Body of pancreas (tissue), 4 donors: ENCODE data around the gene MAGI1. TPM values are rescaled to one million over a fixed set of nuclear protein-coding genes. Genes with fewer than 3 reads are reported as not detected.
A peak's percentile ranks its signal among the peaks of the same experiment; 100 is the strongest.

Source experiments
- ATAC-seq: fragments of 150-250 bp; one replicate; pipeline ENCODE4 v1.9.1; 2016
- DNase-seq, 4 donors: peaks; one replicate each; pipeline ENCODE4 v3.0.0-alpha.2; 2019
- H3K27ac ChIP-seq, 4 donors: fragments of 200-600 bp; sonication (generic); 1 replicate in 3 of 4; 2 replicates in 1 of 4; pipeline versions ENCODE4 v1.5.1 to v1.6.1; 2016 to 2019; ENCODE audit warnings: mild to moderate bottlenecking in 1 of 4, mixed read lengths in 1 of 4, moderate library complexity in 1 of 4
- H3K27me3 ChIP-seq, 2 donors: fragments of 200-600 bp; sonication (generic); one replicate each; pipeline ENCODE4 v1.6.0; 2016; ENCODE audit warnings: mild to moderate bottlenecking in 1 of 2
- H3K36me3 ChIP-seq, 2 donors: fragments of 200-600 bp; sonication (generic); replicated peaks in 1 of 2; 2 replicates each; pipeline ENCODE4 v1.5.1; 2016; ENCODE audit warnings: low read depth in 2 of 2; ENCODE audit not compliant: insufficient read depth in 1 of 2
- H3K4me1 ChIP-seq: fragments of 200-600 bp; sonication (generic); one replicate; pipeline ENCODE4 v1.6.0; 2016
- H3K4me3 ChIP-seq, 2 donors: fragments of 200-600 bp; sonication (generic); 1 replicate in 1 of 2; 2 replicates in 1 of 2; pipeline ENCODE4 v1.5.1; 2016 to 2019
- H3K9me3 ChIP-seq, 3 donors: fragments of 200-600 bp; sonication (generic); 1 replicate in 2 of 3; 2 replicates in 1 of 3; pipeline ENCODE4 v1.5.1; 2016
- CTCF ChIP-seq, 7 experiments: fragments of 450-650 bp in 4 of 7; fragments of 200-600 bp in 3 of 7; sonication (generic) in 3 of 7; IDR thresholded peaks; one replicate each; pipeline ENCODE4 v1.5.1; 2016 to 2019; ENCODE audit warnings: antibody characterized with exemption in 7 of 7
- POLR2A ChIP-seq, 3 donors: fragments of 450-650 bp; IDR thresholded peaks; one replicate each; pipeline ENCODE4 v1.6.1; 2016; ENCODE audit warnings: antibody characterized with exemption in 3 of 3, mild to moderate bottlenecking in 2 of 3
- WGBS, 2 donors: methylation state at CpG; one replicate each; pipeline ENCODE4 v1.1.5; 2017; 5-methylcytosine and 5-hydroxymethylcytosine counted together
- intact Hi-C: fragments of 100-400 bp; cut with DNase I; formaldehyde crosslinking; loops from one replicate; pipeline ENCODE4 v1.15.1; 2023
- total RNA-seq, 2 donors: library from RNA; depleted of rRNA; stranded (reverse); fragments of >200 nt; gene quantifications; one replicate each; pipeline ENCODE4 v1.1.0, GENCODE V29; 2016

Gene MAGI1
- total RNA-seq, 2 donors from 2014 or later: 44.2 to 63.6 TPM

DNA sequence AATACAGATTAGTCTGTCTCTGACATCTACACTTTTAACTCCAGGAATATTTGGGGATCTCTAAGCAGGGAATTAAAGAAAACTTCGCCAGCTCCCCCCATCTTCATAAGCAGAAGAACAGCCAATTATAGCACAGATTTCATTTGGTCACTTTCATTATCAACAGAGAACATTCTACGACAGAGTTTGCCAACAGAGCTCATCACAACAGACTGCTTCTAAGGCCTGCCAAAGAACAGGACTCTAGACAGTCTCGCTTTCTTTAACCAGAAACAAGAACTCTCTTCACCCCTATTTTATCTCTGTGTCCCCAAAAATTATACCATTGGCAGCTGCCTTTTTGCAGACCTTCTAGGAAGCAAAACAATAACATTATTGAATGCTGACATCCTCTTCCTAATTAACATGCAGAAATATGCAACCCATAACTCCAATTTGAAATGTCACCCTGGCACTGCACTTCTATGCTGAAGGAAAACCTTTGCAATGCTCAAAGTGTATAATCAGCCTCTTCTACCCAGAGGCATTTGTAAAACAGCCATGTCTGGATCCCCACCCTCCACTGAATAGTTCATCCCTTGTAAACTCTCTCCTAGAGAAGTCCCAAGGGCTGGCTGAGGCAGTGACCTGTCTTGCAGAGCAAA, 552.8 kb downstream of the MAGI1 start:
- intact Hi-C loops: no loop called here
- WGBS, 2 donors: 64 to 65% methylated on average over 3 of the region's 3 CpGs
- H3K27me3 ChIP-seq: no peaks in the 10 kb centered on the region
- H3K4me1 ChIP-seq: peaks cover 41% of the 10 kb centered on the region
- no peak for TF ChIP-seq POLR2A (IDR thresholded peaks at IDR 0.05)
- no peak for TF ChIP-seq CTCF (IDR thresholded peaks at IDR 0.05)
- no peaks in the 10 kb centered on the region for H3K36me3 ChIP-seq
- H3K9me3 ChIP-seq: no peaks in the 10 kb centered on the region
- no peak overlapping the region for H3K4me3 ChIP-seq
- DNase-seq: no peak
- ATAC-seq: no peak
- H3K27ac ChIP-seq: no peak overlapping the region

DNA sequence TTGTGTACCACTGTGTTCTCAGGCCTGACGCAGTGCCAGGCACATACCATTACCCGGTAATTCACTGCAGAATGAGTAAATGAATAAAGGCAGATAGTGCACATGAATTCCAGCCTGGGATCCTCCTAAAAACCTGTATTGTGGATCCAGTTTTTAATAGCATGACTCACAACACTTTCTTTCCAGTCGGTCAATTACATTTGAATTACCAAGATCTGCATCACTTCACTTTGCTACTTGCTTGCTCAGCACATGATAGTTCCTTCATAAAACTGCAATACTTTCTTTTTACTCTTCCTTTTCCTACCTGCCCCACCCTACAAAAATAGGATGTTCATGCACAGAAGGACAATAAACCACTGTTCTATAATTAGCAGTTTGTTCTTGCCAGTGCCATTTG, 553.8 kb downstream of the MAGI1 start:
- ATAC-seq: no peak
- no peak overlapping the region for H3K4me3 ChIP-seq
- no peaks in the 10 kb centered on the region for H3K9me3 ChIP-seq
- H3K27ac ChIP-seq: no peak overlapping the region
- H3K27me3 ChIP-seq: no peaks in the 10 kb centered on the region
- DNase-seq: no peak
- 59 to 85% methylated on average over 3 of the region's 3 CpGs for WGBS, 2 donors
- TF ChIP-seq POLR2A (IDR thresholded peaks at IDR 0.05) (no peak), CTCF (IDR thresholded peaks at IDR 0.05) (no peak)
- intact Hi-C loops: no loop called here
- no peaks in the 10 kb centered on the region for H3K36me3 ChIP-seq
- peaks cover 41% of the 10 kb centered on the region for H3K4me1 ChIP-seq

GRCh38 chr3:65483480-65483879, 555.2 kb downstream of the MAGI1 start:
- 10 to 18% methylated on average over 6 of the region's 6 CpGs for WGBS, 2 donors
- DNase-seq: peak; percentile 65 to 77 (median 72)
- Histone ChIP-seq H3K27ac (peak overlapping the region in 1 of 4 donors; percentile 24), H3K4me1 (peaks cover 41% of the 10 kb centered on the region), H3K4me3 (no peak overlapping the region), H3K36me3 (no peaks in the 10 kb centered on the region), H3K9me3 (no peaks in the 10 kb centered on the region), H3K27me3 (no peaks in the 10 kb centered on the region)
- peak; percentile 83 for ATAC-seq
- intact Hi-C loops: no loop called here
- TF ChIP-seq CTCF (IDR thresholded peaks at IDR 0.05) (no peak), POLR2A (IDR thresholded peaks at IDR 0.05) (no peak)

DNA sequence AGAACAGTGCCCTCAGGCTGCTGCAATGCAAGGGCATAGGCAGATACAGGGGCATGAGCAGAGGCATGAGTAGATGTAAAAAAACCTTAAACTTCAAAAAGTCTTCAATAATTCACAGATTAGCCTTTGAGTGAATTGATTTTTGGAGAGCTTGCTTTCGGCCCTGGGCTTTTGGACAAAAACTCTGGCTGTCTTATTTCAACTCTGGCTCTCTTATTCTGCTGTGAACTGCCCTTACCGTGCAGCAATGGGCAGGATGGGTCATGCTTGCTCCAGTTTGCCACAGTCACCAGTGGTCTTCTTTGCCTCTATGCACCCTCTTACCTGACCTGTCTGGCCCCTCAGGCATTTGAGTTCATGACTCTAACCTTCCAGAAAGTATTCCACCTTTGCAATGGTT, 555.7 kb downstream of the MAGI1 start:
- H3K9me3 ChIP-seq: no peaks in the 10 kb centered on the region
- no peak overlapping the region for H3K4me3 ChIP-seq
- DNase-seq (no peak), ATAC-seq (no peak)
- 44 to 57% methylated on average over 2 of the region's 2 CpGs for WGBS, 2 donors
- H3K27ac ChIP-seq: peak overlapping the region in 1 of 4 donors; percentile 24
- no peaks in the 10 kb centered on the region for H3K36me3 ChIP-seq
- TF ChIP-seq CTCF (IDR thresholded peaks at IDR 0.05) (no peak), POLR2A (IDR thresholded peaks at IDR 0.05) (no peak)
- intact Hi-C loops: no loop called here
- peaks cover 41% of the 10 kb centered on the region for H3K4me1 ChIP-seq
- H3K27me3 ChIP-seq: no peaks in the 10 kb centered on the region

GRCh38 chr3:65481085-65481484, 557.6 kb downstream of the MAGI1 start:
- no peak overlapping the region for H3K4me3 ChIP-seq
- ATAC-seq: no peak
- 82 to 88% methylated on average over 4 of the region's 4 CpGs for WGBS, 2 donors

More at GRCh38 chr3:65481085-65481484, 557.6 kb downstream of the MAGI1 start:
- no peak for DNase-seq
- H3K9me3 ChIP-seq: no peaks in the 10 kb centered on the region
- TF ChIP-seq POLR2A (IDR thresholded peaks at IDR 0.05) (no peak), CTCF (IDR thresholded peaks at IDR 0.05) (no peak)
- H3K36me3 ChIP-seq: no peaks in the 10 kb centered on the region
- intact Hi-C loops: no loop called here
- peaks cover 39% of the 10 kb centered on the region for H3K4me1 ChIP-seq
- no peaks in the 10 kb centered on the region for H3K27me3 ChIP-seq
- no peak overlapping the region for H3K27ac ChIP-seq
